GM19463 (cell line): ENCODE measurements around the gene PHETA2.
"Not testable (repeated sequence)": the region's sequence is repeated elsewhere in the genome, so short reads cannot be mapped to it uniquely, and the experiment has no call there.

Experiments
- ATAC-seq: cut with Tn5 transposase; IDR thresholded peaks from one replicate; pipeline ENCODE4 v1.9.1; 2021; ENCODE audit warnings: mild to moderate bottlenecking, moderate library complexity; ENCODE audit not compliant: unreplicated experiment

The PHETA2 gene

DNA sequence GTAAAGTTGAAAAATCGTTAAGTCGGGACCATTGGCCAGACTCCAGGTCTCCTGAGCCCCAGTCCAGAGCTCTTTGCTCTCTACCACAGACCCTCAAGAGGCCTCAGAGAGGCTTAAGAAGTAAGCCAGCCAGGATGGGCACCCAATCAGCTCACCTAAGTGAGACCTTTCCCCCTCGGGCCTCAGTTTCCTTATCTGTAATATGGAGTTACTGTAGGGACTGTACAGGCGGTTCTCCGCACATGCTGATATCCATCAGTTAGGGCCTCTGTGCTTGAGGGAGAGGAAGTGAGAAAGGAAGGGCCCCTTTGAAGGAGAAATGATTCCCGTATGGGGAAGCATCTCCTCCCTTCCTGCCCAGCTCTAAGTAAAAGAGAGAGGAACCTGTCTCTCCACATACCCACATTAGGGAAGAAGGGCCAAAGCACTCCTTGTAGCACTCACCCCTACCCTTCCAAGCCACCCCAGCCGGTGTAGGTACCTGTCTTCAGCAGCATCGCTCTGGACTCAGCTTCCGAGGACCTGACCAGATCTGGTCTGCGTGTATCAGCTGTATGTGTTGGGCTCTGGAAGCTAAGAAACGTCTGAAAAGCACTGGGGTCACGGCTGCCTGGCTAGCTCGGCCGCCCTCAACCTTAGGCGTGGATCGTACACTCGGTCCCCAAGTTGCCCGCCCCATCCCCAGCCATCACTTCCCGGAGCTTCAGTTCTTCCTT lies 4.1 kb upstream of the PHETA2 start:
- no peak for ATAC-seq

DNA sequence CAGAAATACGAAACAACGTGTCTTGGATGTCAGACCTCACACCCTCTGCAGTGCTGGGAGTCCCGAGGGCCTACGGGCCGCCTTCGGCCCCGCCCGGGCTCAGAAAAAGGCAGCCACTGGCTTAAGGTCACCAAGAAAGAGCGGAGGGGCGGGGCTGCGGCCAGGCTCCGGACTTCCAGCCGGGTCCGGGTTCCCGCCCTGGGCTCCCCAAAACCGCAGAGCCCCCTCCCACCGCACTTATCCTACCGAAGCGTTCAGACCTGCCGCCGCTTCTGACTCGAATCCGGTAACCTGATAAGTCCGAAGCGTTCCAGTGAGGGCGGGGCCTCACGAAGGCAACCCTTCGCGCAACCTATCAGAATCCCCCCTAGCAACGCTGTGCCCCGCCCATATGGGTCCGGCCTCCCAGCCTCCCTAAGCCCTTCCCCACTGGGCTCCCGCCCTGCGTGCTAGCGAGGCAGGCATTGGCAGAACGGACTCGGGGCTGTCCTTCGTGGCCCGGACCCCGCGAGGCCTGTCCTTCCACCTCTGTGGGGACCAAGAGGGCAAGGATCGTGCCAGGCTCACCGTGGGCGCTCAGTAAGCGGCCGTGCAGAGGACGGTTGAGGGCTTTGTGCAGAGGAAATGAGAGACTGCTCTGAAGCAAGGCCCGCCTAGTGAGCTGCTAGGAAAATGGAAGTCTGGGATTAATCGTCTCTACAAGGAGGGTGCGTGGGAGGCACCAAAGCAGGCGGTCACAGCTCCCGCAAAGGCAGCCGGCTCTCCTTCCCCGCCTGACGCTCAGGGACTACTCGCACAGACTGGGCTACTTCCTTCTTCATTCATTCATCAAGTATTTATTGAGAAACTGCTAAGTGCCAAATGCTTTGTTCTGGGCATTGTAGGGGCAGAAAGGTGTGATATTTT lies 3.3 kb upstream of the PHETA2 start, which contains the start of gene NAGA:
NAGA (minus strand) TSS at position 296 of the 906 bp plus-strand sequence. CDS start 515 bp downstream, outside the sequence.
- peak; percentile 93 for ATAC-seq

DNA sequence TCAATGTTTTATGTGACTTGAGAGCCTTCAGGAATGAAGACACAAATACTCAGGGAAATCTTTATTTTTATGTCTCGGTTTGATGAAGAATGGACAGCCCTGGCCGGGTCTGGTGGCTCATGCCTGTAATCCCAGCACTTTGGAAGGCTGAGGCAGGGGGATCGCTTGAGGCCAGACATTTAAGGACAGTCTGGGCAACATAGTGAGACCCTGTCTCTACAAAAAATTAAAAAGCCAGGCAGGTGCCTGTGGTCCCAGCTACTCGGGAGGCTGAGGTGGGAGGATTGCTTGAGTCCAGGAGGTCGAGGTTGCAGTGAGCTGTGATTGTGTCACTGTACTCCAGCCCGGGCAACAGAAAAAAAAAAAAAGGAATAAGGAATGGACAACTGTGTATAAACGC lies 2.5 kb upstream of the PHETA2 start:
- ATAC-seq, result not testable (repeated sequence)

DNA sequence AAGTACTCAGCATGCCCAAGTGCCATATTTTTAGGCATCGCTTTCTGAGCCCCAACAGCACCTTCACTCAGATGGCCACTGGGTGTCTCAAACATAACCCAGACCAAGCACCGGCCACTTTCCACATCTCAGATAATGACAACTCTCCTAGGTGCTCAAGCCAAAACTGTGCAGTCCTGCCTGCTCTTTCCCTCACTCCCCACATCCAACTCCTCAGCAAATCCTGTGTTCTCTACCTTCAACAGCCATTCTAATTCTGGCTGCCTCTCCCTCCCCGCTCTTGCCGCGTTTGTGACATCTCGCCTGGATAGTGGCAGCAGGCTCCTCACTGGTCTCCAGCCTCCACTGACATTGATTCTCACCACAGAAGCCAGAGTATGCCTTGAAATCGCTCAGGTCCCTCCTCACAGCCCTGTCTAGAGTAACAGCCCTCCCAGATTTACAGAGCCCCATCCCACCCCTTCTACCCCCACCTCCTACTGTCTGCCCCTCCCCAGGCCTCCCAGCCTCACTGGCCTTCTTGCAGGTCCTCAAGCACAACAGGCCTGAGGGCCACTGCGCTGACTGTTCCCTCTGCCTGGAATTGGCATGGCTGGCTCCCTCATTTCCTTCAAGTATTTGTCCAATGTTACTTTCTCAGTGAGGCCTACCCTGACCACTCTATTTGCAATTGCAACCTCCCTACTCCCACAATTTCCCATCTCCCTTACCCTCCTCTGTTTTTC lies 1.3 kb upstream of the PHETA2 start:
- no peak for ATAC-seq

GRCh38 chr22:42073621-42074041 lies 417 bp upstream of the PHETA2 start:
- ATAC-seq, result no peak

DNA sequence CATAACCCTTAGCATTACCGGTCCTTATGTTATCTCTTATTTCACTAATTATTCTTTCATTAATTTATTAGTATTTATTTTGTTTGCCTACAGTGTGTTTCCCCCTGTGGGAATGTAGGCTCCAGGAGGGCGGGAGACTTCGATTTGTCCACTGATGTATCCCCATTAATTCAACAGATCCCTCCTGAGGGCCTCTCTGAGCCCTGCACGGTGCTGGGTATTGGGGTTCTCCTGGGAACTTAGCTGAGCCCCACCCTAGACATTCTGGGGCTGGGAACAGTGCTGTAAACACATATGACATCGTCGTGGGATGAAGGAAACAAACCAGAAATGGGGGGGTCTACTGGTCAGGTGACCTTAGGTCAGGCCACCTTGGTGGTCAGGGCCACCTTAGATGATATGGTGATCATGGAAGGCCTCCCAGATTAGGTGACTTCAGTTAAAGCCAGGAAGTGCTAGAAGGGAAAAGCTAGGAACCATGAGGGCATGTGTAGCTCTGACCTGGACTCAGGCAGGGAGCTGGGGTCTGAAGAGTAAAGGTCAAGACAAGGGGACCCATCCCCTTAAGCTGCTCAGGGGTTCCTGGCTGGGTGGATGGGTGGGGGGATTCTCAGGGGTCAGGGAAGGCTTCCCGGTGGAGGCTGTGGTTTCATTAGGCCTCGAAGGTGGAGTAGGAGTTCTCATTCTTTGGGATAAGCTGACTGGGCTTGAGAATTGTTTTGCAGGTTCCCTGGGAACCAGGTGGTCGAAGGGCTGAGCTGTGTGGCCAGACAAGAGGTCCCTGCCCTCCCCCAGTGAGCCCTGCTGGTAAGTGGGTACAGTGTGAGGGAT lies 1.0 kb downstream of the PHETA2 start:
- ATAC-seq, result no peak

DNA sequence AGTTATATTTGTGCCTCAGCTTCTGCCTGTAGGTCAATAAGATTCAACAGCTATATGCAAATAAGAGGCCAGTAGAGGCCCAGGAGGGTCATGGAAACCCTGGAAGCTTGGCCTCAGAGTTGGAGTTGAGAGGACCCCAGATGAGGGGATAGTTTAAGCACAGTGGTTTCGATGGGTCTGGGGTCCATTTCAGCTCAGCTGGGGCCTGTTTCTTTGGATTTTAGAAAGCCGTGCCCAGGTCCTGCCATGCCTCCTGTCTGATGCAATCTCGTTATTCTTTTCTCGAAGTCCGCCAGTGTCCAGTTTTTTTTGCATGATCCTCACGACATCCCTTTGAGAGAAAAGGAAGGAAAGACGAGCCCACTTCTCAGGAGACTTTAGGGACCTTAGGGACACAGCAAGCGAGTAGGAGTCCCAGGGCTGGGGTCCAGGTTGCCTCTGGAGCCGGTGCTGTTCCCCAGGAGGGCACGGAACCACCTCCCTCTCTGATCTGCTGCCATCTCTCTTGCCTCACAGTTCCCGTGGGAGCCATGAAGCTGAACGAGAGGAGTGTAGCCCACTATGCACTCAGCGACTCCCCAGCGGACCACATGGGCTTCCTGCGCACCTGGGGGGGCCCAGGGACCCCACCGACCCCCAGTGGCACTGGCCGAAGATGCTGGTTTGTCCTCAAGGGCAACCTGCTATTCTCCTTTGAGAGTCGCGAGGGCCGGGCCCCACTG lies 2.9 kb downstream of the PHETA2 start:
- ATAC-seq, result no peak

GRCh38 chr22:42077486-42078125 lies 3.6 kb downstream of the PHETA2 start:
- ATAC-seq, result no peak

DNA sequence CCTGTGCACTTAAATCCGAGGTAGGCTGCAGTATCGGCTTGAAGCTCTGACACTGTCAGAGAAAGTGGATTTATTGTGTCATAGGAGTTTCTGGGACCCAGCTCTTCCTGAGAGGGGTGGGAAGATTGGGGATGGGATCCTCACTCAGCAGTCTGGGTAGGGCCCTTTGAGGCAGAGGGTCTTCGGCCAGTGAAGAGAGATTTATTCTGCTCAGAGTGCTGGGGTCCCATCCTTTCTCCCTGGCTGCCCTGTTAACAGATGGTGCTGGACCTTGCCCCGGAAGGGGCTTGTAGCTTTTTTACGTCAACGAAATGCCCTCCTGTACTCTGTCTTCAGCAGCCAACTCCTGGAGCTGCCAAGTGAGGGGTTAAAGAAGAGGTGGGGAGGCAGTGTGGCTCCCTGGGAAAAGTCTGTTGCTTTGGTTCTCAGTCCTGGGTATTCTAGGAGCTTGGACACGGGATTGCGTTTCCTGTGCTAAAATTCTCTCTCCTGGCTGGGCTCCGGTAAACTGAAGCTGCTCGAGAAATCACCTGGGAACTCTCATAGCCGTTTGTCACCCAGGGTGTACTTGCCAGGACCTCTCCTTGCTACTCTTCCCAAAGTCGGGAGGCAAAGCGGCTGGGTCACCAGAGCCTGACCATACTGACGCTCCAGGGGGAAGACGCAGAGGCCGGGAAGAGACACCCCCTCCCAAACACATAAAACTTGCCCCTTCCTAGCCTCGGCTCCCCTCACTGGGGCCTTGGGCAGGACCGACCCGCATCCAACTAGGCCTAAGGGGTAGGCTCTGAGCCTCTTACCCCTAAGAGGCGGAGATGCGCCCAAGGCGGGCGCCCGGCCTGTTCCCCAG lies 4.6 kb downstream of the PHETA2 start:
- ATAC-seq, result peak; percentile 9

DNA sequence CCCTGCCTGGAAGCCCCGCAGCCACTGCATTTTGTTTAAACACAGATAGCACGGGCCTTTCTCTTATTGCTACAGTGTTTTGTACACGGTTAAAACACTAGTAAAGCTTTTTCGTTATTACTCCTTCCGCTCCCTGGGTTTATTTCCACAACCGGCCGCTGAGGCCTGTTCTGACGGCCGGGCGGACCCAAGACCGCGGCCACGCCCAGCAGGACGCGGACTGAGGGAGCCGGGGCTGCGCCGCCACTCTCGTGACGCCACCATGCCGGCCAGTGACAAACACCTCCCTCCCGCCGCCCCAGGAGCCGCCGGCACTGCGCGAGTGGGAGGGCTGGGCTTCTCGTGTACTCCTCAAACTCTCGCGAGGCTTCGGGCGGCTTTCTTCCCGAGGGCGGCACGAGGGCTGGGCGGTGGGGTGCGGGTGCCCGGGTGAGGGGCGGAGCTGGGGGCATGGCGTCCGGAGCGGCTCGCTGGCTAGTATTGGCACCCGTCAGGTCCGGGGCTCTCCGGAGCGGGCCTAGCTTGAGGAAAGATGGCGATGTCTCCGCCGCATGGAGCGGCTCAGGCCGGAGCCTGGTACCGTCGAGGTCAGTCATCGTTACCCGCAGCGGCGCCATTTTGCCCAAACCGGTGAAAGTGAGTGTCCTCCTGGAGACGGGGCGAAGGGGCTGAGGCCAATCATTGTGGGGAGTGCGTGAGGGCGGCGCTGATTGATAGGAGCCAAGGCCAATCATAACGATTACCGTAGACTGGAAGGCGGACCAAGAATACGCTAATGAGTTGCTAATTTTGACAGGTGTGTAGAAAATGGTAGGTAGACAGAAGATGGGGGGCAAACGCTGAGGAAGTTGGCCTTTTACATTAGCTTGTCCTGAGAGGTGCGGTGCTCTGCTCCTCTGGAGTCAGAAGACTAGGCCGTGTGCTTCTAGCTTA lies 5.5 kb downstream of the PHETA2 start, which contains the start of gene SMDT1:
SMDT1 (plus strand) TSS at position 382 of the 933 bp plus-strand sequence; CDS start at position 451, 69 bp downstream.
- peak; percentile 78 for ATAC-seq

DNA sequence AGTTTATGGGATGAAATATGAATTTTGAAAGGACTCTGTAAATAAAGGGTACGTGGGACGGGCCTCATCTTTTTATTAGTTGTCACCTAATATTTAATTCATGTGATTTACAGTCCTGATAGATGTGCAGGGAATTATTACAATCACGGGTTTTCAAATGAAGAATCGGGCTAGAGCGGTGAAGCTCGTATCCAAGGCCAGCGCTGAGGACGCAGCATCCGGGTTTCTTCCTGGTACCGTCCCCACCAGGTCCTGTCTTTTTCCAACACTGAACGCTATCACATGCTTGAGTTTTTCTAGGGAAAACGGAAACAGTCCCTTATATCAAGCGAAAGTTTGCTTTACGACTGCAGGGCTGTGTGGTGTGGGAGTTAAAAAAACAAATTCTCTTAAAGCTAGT lies 6.2 kb downstream of the PHETA2 start:
- ATAC-seq, result no peak

DNA sequence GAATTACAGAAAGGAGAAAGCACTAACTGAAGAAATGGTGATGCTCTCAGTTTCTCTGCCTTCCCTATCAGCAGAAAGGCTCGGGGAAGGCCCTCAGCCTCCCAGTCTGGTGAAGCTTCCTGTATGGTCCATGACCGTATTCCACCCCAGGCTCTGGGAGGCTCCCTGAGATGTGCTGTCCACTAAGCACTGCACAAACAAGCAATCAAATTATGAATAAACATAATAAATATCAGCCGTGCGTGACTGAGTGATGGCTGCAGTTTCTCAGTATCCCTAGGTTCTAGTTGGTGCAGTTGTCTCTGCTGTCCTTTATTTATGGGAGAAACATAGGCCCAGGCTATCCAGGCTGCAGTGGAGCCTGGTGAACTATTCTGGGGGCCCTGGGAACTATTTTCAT lies 9.1 kb downstream of the PHETA2 start:
- ATAC-seq, result no peak

DNA sequence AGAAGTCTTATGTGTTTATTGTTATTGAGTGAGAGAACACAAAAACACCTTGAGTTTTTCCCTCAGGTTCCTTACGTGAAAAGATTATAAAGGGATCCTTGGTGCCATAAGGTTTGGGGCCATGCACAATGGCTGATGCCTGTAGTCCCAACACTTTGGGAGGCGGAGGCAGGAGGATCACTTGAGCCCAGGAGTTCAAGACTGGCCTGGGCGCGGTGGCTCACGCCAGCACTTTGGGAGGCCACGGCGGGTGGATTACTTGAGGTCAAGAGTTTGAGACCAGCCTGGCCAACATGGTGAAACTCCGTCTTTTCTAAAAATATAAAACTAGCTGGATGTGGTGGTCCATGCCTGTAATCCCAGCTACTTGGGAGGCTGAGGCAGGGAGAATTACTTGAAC lies 10.8 kb downstream of the PHETA2 start:
- no peak for ATAC-seq

GRCh38 chr22:42086051-42086450 lies 12.0 kb downstream of the PHETA2 start:
- ATAC-seq, result no peak

DNA sequence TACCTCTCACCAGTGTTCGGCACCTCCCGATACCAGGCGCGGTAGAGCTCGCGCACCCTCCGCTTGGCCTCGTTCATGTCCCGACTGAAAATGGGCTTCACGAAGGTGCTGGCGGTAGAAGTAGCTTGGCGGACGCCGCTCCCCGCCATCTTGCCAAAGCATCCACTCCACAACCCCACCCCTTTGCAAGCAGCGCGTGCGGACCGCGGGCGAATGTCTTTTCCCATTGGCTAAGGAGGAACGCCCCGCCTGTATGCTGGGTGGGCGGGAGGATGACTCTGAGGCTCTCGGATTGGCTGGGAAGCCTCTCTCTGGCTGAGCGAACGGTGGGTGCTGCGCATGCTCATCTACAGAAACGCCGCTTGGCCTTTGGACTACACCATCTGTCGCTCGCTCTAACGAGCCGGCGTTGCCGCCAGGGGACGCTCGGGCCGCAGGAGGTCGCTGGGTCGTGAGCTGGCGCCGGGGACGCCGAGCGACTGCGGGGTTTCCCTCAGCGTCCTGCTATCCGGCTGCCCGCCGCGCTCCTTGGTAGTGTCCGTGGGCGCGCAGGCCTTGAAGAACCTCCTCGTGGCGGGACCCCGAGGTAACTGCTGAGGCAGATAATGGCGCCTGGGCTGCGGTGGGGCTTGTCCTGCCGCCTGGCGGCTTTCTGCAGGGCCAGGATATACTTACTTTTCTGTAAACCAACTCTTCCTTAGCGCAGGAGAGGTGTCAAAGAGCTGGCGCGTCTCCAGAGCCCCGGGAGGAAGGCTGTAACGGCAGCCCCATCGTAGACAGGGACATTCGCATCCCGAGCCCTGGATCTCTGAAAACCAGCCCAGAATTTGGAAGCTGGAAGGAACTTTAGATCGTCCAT lies 16.8 kb downstream of the PHETA2 start, which contains the start of gene NDUFA6:
NDUFA6 (minus strand) TSS at position 177 of the 859 bp plus-strand sequence; CDS start at position 149, 28 bp downstream.
- peak; percentile 96 for ATAC-seq

- no peak for ATAC-seq
Measured at GRCh38 chr22:42091455-42091782, 17.4 kb downstream of the PHETA2 start.
